Loucy (cell line): ENCODE data around the gene ZFP36L2.

Source experiments
- EZH2phosphoT487 ChIP-seq: fragments of 200-600 bp; IDR thresholded peaks from 2 replicates; pipeline ENCODE4 v1.6.1; 2018; ENCODE audit warnings: antibody characterized with exemption, mild to moderate bottlenecking, moderate library complexity, borderline replicate concordance
- TF ChIP-seq, protein P1 (sequence below): fragments of 200-600 bp; sonication (generic); conservative IDR thresholded peaks from 2 replicates; pipeline ENCODE4 v1.5.1; 2014; ENCODE audit warnings: mild to moderate bottlenecking, antibody characterized with exemption, low read length

- TF ChIP-seq, protein P1, sequence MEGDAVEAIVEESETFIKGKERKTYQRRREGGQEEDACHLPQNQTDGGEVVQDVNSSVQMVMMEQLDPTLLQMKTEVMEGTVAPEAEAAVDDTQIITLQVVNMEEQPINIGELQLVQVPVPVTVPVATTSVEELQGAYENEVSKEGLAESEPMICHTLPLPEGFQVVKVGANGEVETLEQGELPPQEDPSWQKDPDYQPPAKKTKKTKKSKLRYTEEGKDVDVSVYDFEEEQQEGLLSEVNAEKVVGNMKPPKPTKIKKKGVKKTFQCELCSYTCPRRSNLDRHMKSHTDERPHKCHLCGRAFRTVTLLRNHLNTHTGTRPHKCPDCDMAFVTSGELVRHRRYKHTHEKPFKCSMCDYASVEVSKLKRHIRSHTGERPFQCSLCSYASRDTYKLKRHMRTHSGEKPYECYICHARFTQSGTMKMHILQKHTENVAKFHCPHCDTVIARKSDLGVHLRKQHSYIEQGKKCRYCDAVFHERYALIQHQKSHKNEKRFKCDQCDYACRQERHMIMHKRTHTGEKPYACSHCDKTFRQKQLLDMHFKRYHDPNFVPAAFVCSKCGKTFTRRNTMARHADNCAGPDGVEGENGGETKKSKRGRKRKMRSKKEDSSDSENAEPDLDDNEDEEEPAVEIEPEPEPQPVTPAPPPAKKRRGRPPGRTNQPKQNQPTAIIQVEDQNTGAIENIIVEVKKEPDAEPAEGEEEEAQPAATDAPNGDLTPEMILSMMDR = no peak
- no peak for TF ChIP-seq EZH2phosphoT487
These were observed 51.4 kb downstream of the ZFP36L2 start for GRCh38 chr2:43175020-43175441.
